H9 (cell line): ENCODE data around the gene OMD. TPM values are rescaled to one million over a fixed set of nuclear protein-coding genes. Genes with fewer than 3 reads are reported as not detected.

Experiments used
- DNase-seq: peaks from one replicate; pipeline ENCODE4 v3.0.0-alpha.2; 2017
- H2AFZ ChIP-seq: one replicate; pipeline ENCODE4 v1.6.1; 2013; ENCODE audit warnings: mild to moderate bottlenecking, low read length, control low read depth, moderate library complexity
- H2AK5ac ChIP-seq: 2 replicates; pipeline ENCODE4 v1.6.1; 2013; ENCODE audit warnings: low read length, control low read depth, mixed read lengths; ENCODE audit not compliant: insufficient read length
- H2BK120ac ChIP-seq: one replicate; pipeline ENCODE4 v1.6.1; 2013; ENCODE audit warnings: low read depth, mild to moderate bottlenecking, low read length, control low read depth, inconsistent platforms; ENCODE audit not compliant: poor library complexity, severe bottlenecking
- H2BK12ac ChIP-seq: 2 replicates; pipeline ENCODE4 v1.6.1; 2013; ENCODE audit warnings: low read length, control low read depth, mixed read lengths, low read depth; ENCODE audit not compliant: insufficient read length
- H2BK15ac ChIP-seq: 2 replicates; pipeline ENCODE4 v1.6.1; 2013; ENCODE audit warnings: low read depth, low read length, control low read depth
- H2BK20ac ChIP-seq: one replicate; pipeline ENCODE4 v1.6.1; 2013; ENCODE audit warnings: low read depth, mild to moderate bottlenecking, low read length, control low read depth, inconsistent platforms; ENCODE audit not compliant: poor library complexity, severe bottlenecking
- H2BK5ac ChIP-seq: 2 replicates; pipeline ENCODE4 v1.6.1; 2013; ENCODE audit warnings: low read length, control low read depth, mixed read lengths; ENCODE audit not compliant: insufficient read length
- H3K14ac ChIP-seq: 2 replicates; pipeline ENCODE4 v1.6.1; 2013; ENCODE audit warnings: low read length, control low read depth; ENCODE audit not compliant: insufficient read depth
- H3K18ac ChIP-seq: 2 replicates; pipeline ENCODE4 v1.6.1; 2013; ENCODE audit warnings: low read depth, mild to moderate bottlenecking, mixed read lengths, low read length, control low read depth; ENCODE audit not compliant: insufficient read length
- H3K23ac ChIP-seq: 2 replicates; pipeline ENCODE4 v1.6.1; 2013; ENCODE audit warnings: low read length, control low read depth, mixed read lengths, low read depth; ENCODE audit not compliant: insufficient read length
- H3K23me2 ChIP-seq: 2 replicates; pipeline ENCODE4 v1.6.1; 2013; ENCODE audit warnings: low read depth, mild to moderate bottlenecking, mixed read lengths, low read length, control low read depth; ENCODE audit not compliant: insufficient read length, poor library complexity, severe bottlenecking
- H3K27ac ChIP-seq: 2 replicates; pipeline ENCODE4 v1.5.1; 2013; ENCODE audit warnings: low read length, control low read depth, mixed read lengths, low read depth; ENCODE audit not compliant: insufficient read length
- H3K27me3 ChIP-seq: 2 replicates; pipeline ENCODE4 v1.6.1; 2013; ENCODE audit warnings: low read length, control low read depth, inconsistent platforms; ENCODE audit not compliant: insufficient read depth
- H3K4ac ChIP-seq: 2 replicates; pipeline ENCODE4 v1.6.1; 2013; ENCODE audit warnings: low read depth, mild to moderate bottlenecking, control low read depth, inconsistent platforms, low read length, moderate library complexity
- H3K4me1 ChIP-seq: 2 replicates; pipeline ENCODE4 v1.6.1; 2013; ENCODE audit warnings: low read length, control low read depth, inconsistent platforms; ENCODE audit not compliant: insufficient read depth
- H3K4me2 ChIP-seq: 2 replicates; pipeline ENCODE4 v1.6.1; 2013; ENCODE audit warnings: low read length, control low read depth, mixed read lengths; ENCODE audit not compliant: insufficient read length, insufficient read depth
- H3K56ac ChIP-seq: 2 replicates; pipeline ENCODE4 v1.6.1; 2013; ENCODE audit warnings: low read depth, mild to moderate bottlenecking, mixed read lengths, low read length, control low read depth; ENCODE audit not compliant: insufficient read length
- H3K79me1 ChIP-seq: 2 replicates; pipeline ENCODE4 v1.6.1; 2013; ENCODE audit warnings: low read depth, mild to moderate bottlenecking, moderate library complexity, low read length, control low read depth, inconsistent platforms; ENCODE audit not compliant: insufficient read depth, poor library complexity, severe bottlenecking
- H3K79me2 ChIP-seq: 2 replicates; pipeline ENCODE4 v1.6.1; 2013; ENCODE audit warnings: low read length, control low read depth, inconsistent platforms; ENCODE audit not compliant: insufficient read depth
- H3K9ac ChIP-seq: 2 replicates; pipeline ENCODE4 v1.6.1; 2013; ENCODE audit warnings: low read length, control low read depth, mixed read lengths; ENCODE audit not compliant: insufficient read length; ENCODE audit errors: extremely low read depth
- H3K9me3 ChIP-seq: one replicate; pipeline ENCODE4 v1.6.1; 2013; ENCODE audit warnings: low read depth, low read length, inconsistent platforms; ENCODE audit not compliant: control insufficient read depth
- H3T11ph ChIP-seq: one replicate; pipeline ENCODE4 v1.6.1; 2013; ENCODE audit warnings: mild to moderate bottlenecking, low read length, control low read depth, inconsistent platforms
- H4K20me1 ChIP-seq: one replicate; pipeline ENCODE4 v1.6.1; 2013; ENCODE audit not compliant: control insufficient read depth, insufficient read length, insufficient read depth
- H4K5ac ChIP-seq: 2 replicates; pipeline ENCODE4 v1.6.1; 2013; ENCODE audit warnings: low read depth, mild to moderate bottlenecking, mixed read lengths, low read length, control low read depth; ENCODE audit not compliant: insufficient read length
- H4K8ac ChIP-seq: replicated peaks from 2 replicates; pipeline ENCODE4 v1.6.1; 2013; ENCODE audit warnings: low read length, control low read depth, mixed read lengths, low read depth; ENCODE audit not compliant: insufficient read length
- H4K91ac ChIP-seq: 2 replicates; pipeline ENCODE4 v1.6.1; 2013; ENCODE audit warnings: low read depth, mild to moderate bottlenecking, moderate library complexity, mixed read lengths, low read length, control low read depth; ENCODE audit not compliant: insufficient read length
- H3K27ac Mint-ChIP-seq, 3 experiments: 2 replicates in 2 of 3; 3 replicates in 1 of 3; pipeline ENCODE4 v1.8.0; 2020 to 2021; ENCODE audit warnings: mixed read lengths in 3 of 3, mild to moderate bottlenecking in 1 of 3, moderate library complexity in 1 of 3
- H3K27me3 Mint-ChIP-seq: 2 replicates; pipeline ENCODE4 v1.8.0; 2021; ENCODE audit warnings: low read depth, mild to moderate bottlenecking, moderate library complexity, mixed read lengths
- H3K36me3 Mint-ChIP-seq, 3 experiments: 2 replicates in 2 of 3; 3 replicates in 1 of 3; pipeline ENCODE4 v1.8.0; 2020 to 2021; ENCODE audit warnings: low read depth in 3 of 3, mixed read lengths in 3 of 3; ENCODE audit not compliant: insufficient read depth in 1 of 3
- H3K4me1 Mint-ChIP-seq, 2 experiments: 2 replicates each; pipeline ENCODE4 v1.8.0; 2020; ENCODE audit warnings: mixed read lengths in 2 of 2
- H3K4me3 Mint-ChIP-seq, 2 experiments: 2 replicates in 1 of 2; 3 replicates in 1 of 2; pipeline ENCODE4 v1.8.0; 2020 to 2021; ENCODE audit warnings: mild to moderate bottlenecking in 2 of 2, mixed read lengths in 2 of 2, moderate library complexity in 1 of 2
- H3K9me3 Mint-ChIP-seq, 2 experiments: 2 replicates in 1 of 2; 3 replicates in 1 of 2; pipeline ENCODE4 v1.8.0; 2020; ENCODE audit warnings: mild to moderate bottlenecking in 2 of 2, mixed read lengths in 2 of 2, moderate library complexity in 1 of 2
- CTCF ChIP-seq: fragments of 200-600 bp; sonication (generic); conservative IDR thresholded peaks from 3 replicates; pipeline ENCODE4 v1.8.0; 2021; ENCODE audit warnings: antibody characterized with exemption, mild to moderate bottlenecking
- WGBS: extraction: QIAGEN DNeasy Blood & Tissue Kit; methylation state at CpG from one replicate; pipeline ENCODE4 v1.1.7; 2013; ENCODE audit warnings: missing lambda C conversion rate, low lambda C conversion rate, mixed read lengths; ENCODE audit not compliant: insufficient read length; ENCODE audit errors: extremely low coverage; 5-methylcytosine and 5-hydroxymethylcytosine counted together
- total RNA-seq: library from RNA; stranded (reverse); gene quantifications from 2 replicates; pipeline ENCODE4 v1.2.1, GENCODE V29; 2021

Gene OMD
- total RNA-seq, 1 experiment from 2014 or later, result not detected

GRCh38 chr9:92377876-92378275, 46.4 kb downstream of the OMD start:
- no peak overlapping the region for H3K4me2 ChIP-seq
- no peak overlapping the region for H2BK20ac ChIP-seq
- H3K56ac ChIP-seq, result no peak overlapping the region
- H3K23me2 ChIP-seq, result no peaks in the 10 kb centered on the region
- no peak overlapping the region for H3K9ac ChIP-seq
- H3K18ac ChIP-seq, result no peak overlapping the region
- no peak for TF ChIP-seq CTCF
- no peak overlapping the region for H2BK5ac ChIP-seq
- no peaks in the 10 kb centered on the region for H3K79me1 ChIP-seq
- no peaks in the 10 kb centered on the region for H3K79me2 ChIP-seq
- Mint-ChIP-seq H3K4me3 (no peak overlapping the region), H3K4me1 (peaks cover 22 to 26% of the 10 kb centered on the region in 2 experiments), H3K27me3 (no peaks in the 10 kb centered on the region), H3K27ac (no peak overlapping the region; a peak in 1 of 7 replicates), H3K36me3 (peaks cover 0 to under 1% (median 0%) of the 10 kb centered on the region in 3 experiments; a peak in 4 of 7 replicates), H3K9me3 (peaks cover 3 to 4% of the 10 kb centered on the region in 2 experiments; a peak in 2 of 5 replicates)
- H3K4me1 ChIP-seq, result peaks cover 7% of the 10 kb centered on the region; the same call in 1 of the 2 replicates
- no peak overlapping the region for H3K14ac ChIP-seq
- H3K4ac ChIP-seq, result no peak overlapping the region
- H3K9me3 ChIP-seq, result no peaks in the 10 kb centered on the region
- H2BK15ac ChIP-seq, result no peak overlapping the region
- H3K27ac ChIP-seq, result no peak overlapping the region
- no peaks in the 10 kb centered on the region for H4K20me1 ChIP-seq
- no peak overlapping the region for H2BK12ac ChIP-seq
- WGBS, result no CpG with 5 or more reads among the region's 2 CpGs
- H3K23ac ChIP-seq, result no peak overlapping the region
- no peak overlapping the region for H2AK5ac ChIP-seq
- no peak overlapping the region for H2BK120ac ChIP-seq
- no peak overlapping the region for H3T11ph ChIP-seq
- H4K8ac ChIP-seq, result no peak overlapping the region
- H3K27me3 ChIP-seq, result no peaks in the 10 kb centered on the region
- DNase-seq, result no peak
- H2AFZ ChIP-seq, result no peak overlapping the region
- H4K5ac ChIP-seq, result no peak overlapping the region
- H4K91ac ChIP-seq, result no peak overlapping the region
